ENCODE data around the gene ASXL2.

The ASXL2 gene

DNA sequence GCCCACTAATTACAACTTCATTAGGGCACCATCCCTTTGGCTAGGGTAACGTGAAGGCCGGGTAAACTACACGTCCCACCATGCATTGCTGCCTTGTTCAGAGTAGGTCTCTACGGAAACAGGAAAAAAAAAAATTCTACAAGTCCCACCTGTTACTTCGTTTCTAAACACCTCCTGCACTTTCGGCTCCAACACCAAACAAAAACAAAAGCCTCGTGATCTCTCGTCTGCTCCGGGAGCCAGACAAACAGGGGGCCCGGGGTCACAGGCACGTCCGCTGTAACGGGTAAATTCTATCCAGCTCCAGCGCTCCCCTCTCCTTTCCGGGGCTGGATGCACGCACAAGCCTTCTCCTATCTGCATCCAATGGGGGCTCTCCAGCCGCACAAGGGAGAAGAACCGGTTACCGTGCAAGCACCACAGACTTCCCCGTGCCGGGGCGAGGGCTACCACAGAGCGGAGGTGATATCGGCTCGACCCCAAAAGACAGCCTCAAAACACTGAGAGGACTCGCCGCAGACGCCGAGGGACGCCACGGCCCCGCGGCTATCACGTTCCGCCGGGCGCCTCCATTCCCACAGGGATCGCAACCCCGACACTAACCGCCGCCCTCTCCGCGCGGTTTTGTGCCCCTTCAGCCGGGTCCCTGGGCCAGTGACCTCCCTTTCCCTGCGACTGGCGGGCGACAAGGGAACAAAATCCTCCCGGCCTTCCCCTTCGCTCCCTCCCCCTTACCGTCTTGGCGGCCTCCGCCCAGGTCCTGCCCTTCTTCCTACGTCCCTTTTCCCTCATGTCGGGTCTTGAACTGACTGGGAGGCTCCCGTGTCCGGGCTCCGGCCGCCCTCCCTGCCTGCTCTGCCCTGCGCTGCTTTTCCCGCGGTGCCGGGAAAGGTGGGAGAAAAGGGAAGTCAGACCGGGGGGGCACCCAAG is 591 bp downstream of the ASXL2 start:
- H3K27ac ChIP-seq, result peak overlapping the region; percentile 88

GRCh38 chr2:25872134-25872533 is 6.2 kb downstream of the ASXL2 start:
- TF ChIP-seq CTCF (conservative IDR thresholded peaks at IDR 0.05), result no peak
- no peak overlapping the region for H3K27ac ChIP-seq

More for the DNA sequence above, 591 bp downstream of the ASXL2 start:
- no peak for TF ChIP-seq CTCF (conservative IDR thresholded peaks at IDR 0.05)

- H3K27ac ChIP-seq, result no peak overlapping the region
- TF ChIP-seq CTCF (conservative IDR thresholded peaks at IDR 0.05), result no peak
These were observed 10.8 kb downstream of the ASXL2 start for GRCh38 chr2:25867396-25868003.

DNA sequence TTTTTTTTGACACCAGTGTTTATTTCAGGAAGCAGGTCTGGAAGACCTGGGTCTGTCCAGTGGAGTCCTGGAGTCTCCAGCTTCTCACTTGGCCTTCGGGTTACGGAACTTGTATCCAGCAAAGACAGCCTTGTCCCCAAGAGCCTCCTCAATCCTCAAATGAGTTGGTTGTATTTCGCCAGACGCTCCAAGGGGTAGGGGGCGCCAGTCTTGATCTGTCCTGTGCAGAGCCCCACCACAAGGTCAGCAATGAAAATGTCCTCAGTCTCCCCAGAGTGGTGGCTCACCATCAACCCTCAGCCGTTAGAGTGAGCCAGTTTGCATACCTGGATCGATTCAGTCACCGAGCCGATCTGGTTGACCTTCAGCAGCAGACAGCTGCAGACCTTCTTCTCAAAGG is 21.9 kb downstream of the ASXL2 start:
- TF ChIP-seq CTCF (conservative IDR thresholded peaks at IDR 0.05), result no peak
- no peak overlapping the region for H3K27ac ChIP-seq

- no peak for TF ChIP-seq CTCF (conservative IDR thresholded peaks at IDR 0.05)
- H3K27ac ChIP-seq, result no peak overlapping the region
These were observed 23.2 kb downstream of the ASXL2 start for GRCh38 chr2:25855065-25855464.

DNA sequence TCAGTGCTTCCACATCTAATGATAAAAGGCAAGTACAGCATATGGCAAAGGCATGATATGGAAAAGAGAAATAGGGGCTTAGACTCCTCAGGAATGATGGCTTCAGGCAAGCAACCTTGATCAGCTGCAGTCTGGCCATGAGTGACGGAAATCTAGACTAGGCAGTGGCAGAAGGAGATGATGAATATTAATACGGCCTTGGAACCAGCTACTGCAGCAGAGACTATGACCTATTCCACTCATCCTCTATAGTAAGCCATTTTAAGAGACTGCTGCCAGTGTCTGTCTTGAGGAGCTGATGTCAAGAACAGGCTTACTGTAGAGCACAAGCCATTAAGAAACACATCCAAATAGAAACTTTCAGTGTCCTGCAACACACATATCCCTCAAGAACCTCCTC is 23.7 kb downstream of the ASXL2 start:
- no peak overlapping the region for H3K27ac ChIP-seq
- TF ChIP-seq CTCF (conservative IDR thresholded peaks at IDR 0.05), result no peak

GRCh38 chr2:25853038-25853638 is 25.1 kb downstream of the ASXL2 start:
- H3K27ac ChIP-seq, result no peak overlapping the region; the same call in 1 of the 2 replicates
- no peak for TF ChIP-seq CTCF (conservative IDR thresholded peaks at IDR 0.05)
